H1 (cell line): Measurements from ENCODE around the gene COX14. TPM values are rescaled to one million over a fixed set of nuclear protein-coding genes. Genes with fewer than 3 reads are reported as not detected.

Source experiments
- BCL11A ChIP-seq, 2 experiments: IDR thresholded peaks; one replicate each; pipeline ENCODE4 v1.6.1; 2011; ENCODE audit warnings: low read depth in 2 of 2, low read length in 2 of 2, mild to moderate bottlenecking in 2 of 2
- CHD2 ChIP-seq: IDR thresholded peaks from 2 replicates; pipeline ENCODE4 v1.6.1; 2012; ENCODE audit warnings: low read length, improper control_type of control experiment
- CREB1 ChIP-seq: IDR thresholded peaks from 2 replicates; pipeline ENCODE4 v1.6.1; 2012; ENCODE audit warnings: inconsistent platforms
- CTCF ChIP-seq, 3 experiments: IDR thresholded peaks; 1 replicate in 2 of 3; 2 replicates in 1 of 3; pipeline versions ENCODE4 v1.5.1 to v1.6.1; 2011; ENCODE audit warnings: low read length in 3 of 3, mild to moderate bottlenecking in 3 of 3, inconsistent platforms in 2 of 3, low read depth in 1 of 3, moderate library complexity in 1 of 3; ENCODE audit not compliant: insufficient read depth in 1 of 3; ENCODE audit errors: control extremely low read depth in 1 of 3
- EGR1 ChIP-seq: IDR thresholded peaks from 2 replicates; pipeline ENCODE4 v1.6.1; 2011; ENCODE audit warnings: low read depth, low read length, borderline replicate concordance
- EP300 ChIP-seq, 2 experiments: IDR thresholded peaks; 1 replicate in 1 of 2; 2 replicates in 1 of 2; pipeline ENCODE4 v1.6.1; 2011 to 2012; ENCODE audit warnings: low read depth in 2 of 2, low read length in 2 of 2, mild to moderate bottlenecking in 2 of 2, borderline replicate concordance in 1 of 2, inconsistent platforms in 1 of 2, moderate library complexity in 1 of 2
- GABPA ChIP-seq: IDR thresholded peaks from 2 replicates; pipeline ENCODE4 v1.6.1; 2011; ENCODE audit warnings: mild to moderate bottlenecking, low read length, moderate library complexity, borderline replicate concordance; ENCODE audit not compliant: insufficient read depth
- KDM4A ChIP-seq: IDR thresholded peaks from one replicate; pipeline ENCODE4 v1.7.1; 2012; ENCODE audit warnings: low read depth, mild to moderate bottlenecking, moderate library complexity, low read length, inconsistent platforms; ENCODE audit not compliant: severe bottlenecking
- KDM5A ChIP-seq: fragments of 200-600 bp; IDR thresholded peaks from 2 replicates; pipeline ENCODE4 v1.7.1; 2012; ENCODE audit warnings: mild to moderate bottlenecking, low read length, inconsistent platforms, mixed read lengths
- NRF1 ChIP-seq: IDR thresholded peaks from 2 replicates; pipeline ENCODE4 v1.6.1; 2011; ENCODE audit warnings: mild to moderate bottlenecking, low read depth, low read length, improper control_type of control experiment
- POLR2A ChIP-seq, 2 experiments: IDR thresholded peaks; 1 replicate in 1 of 2; 2 replicates in 1 of 2; pipeline ENCODE4 v1.6.1; 2011; ENCODE audit warnings: low read depth in 2 of 2, low read length in 2 of 2, mild to moderate bottlenecking in 2 of 2; ENCODE audit errors: control extremely low read depth in 1 of 2
- POLR2AphosphoS5 ChIP-seq: IDR thresholded peaks from 2 replicates; pipeline ENCODE4 v1.6.1; 2011; ENCODE audit warnings: low read depth, low read length
- RAD21 ChIP-seq, 2 experiments: IDR thresholded peaks in 1 of 2; conservative IDR thresholded peaks in 1 of 2; 2 replicates each; pipeline ENCODE4 v1.6.1; 2011; ENCODE audit warnings: low read depth in 2 of 2, low read length in 2 of 2, improper control_type of control experiment in 1 of 2, inconsistent platforms in 1 of 2, mild to moderate bottlenecking in 1 of 2, moderate library complexity in 1 of 2
- SP1 ChIP-seq: IDR thresholded peaks from 2 replicates; pipeline ENCODE4 v1.6.1; 2011; ENCODE audit warnings: low read depth, low read length
- TBP ChIP-seq: IDR thresholded peaks from 2 replicates; pipeline ENCODE4 v1.6.1; 2011; ENCODE audit warnings: low read depth, low read length, improper control_type of control experiment
- YY1 ChIP-seq: IDR thresholded peaks from 2 replicates; pipeline ENCODE4 v1.6.1; 2011; ENCODE audit warnings: low read depth, mild to moderate bottlenecking, low read length
- polyA plus RNA-seq, 7 experiments: library from polyadenylated mRNA; depleted of rRNA in 3 of 7; stranded (reverse) in 5 of 7; unstranded in 2 of 7; fragments of >200 nt in 5 of 7; fragments of 200-250 nt in 2 of 7; gene quantifications; 1 replicate in 5 of 7; 2 replicates in 1 of 7; 4 replicates in 1 of 7; pipeline versions ENCODE4 v1.2.1 to v1.2.3, GENCODE V29; 2011 to 2013; ENCODE audit warnings: missing spikeins in 2 of 7, mixed read lengths in 2 of 7
- total RNA-seq: library from RNA; stranded (reverse); fragmentation: NEBNext Ultra II Directional; extraction: Animal tissue kit (Norgen Biotek cat#: 25700); gene quantifications from 2 replicates; pipeline ENCODE4 v1.2.1, GENCODE V29; 2021
- TF ChIP-seq, protein P1 (sequence below): IDR thresholded peaks from 2 replicates; pipeline ENCODE4 v1.6.1; 2011; ENCODE audit warnings: low read length, improper control_type of control experiment

COX14 gene
- total and polyA plus RNA-seq, 2 of the 8 experiments (the other 6 are each of a cell fraction or from before 2014, with no cell fraction given) = 40.1 to 102 TPM

DNA sequence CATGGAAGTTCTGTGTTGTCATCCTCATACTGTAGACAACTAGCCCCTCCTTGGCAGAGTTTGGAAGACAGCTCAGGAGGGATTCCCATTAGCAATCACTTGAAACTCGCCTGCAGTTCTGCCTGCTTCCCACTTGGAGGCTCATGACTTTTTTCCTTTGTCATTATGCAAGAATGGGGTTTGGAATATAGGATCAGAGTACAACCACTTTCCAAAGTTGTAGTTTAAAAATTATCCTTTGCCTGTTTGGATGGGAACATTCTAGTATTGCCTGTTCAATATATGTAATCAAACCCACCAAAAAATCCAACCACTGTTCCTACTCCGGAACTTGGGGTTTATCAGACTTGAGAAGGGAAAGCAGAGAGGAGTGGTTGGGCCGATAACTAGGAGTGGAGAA lies 10.4 kb upstream of the COX14 start (continued):
- TF ChIP-seq YY1 = no peak
- TF ChIP-seq GABPA = no peak
- TF ChIP-seq CREB1 = no peak
- no peak for TF ChIP-seq CHD2
- TF ChIP-seq RAD21 (IDR thresholded peaks at IDR 0.05 in 1 of 2, conservative IDR thresholded peaks at IDR 0.05 in 1 of 2; ENCODE audit: low read depth in 2 of 2, low read length in 2 of 2) = peak; percentile 27 to 41
- TF ChIP-seq NRF1 = no peak
- TF ChIP-seq KDM4A = no peak
- TF ChIP-seq SP1 = no peak
- TF ChIP-seq KDM5A = no peak
- no peak for TF ChIP-seq POLR2AphosphoS5
- TF ChIP-seq, protein P1, sequence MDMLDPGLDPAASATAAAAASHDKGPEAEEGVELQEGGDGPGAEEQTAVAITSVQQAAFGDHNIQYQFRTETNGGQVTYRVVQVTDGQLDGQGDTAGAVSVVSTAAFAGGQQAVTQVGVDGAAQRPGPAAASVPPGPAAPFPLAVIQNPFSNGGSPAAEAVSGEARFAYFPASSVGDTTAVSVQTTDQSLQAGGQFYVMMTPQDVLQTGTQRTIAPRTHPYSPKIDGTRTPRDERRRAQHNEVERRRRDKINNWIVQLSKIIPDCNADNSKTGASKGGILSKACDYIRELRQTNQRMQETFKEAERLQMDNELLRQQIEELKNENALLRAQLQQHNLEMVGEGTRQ = no peak
- no peak for TF ChIP-seq BCL11A (IDR thresholded peaks at IDR 0.05; ENCODE audit: low read depth in 2 of 2, low read length in 2 of 2)
- TF ChIP-seq POLR2A (IDR thresholded peaks at IDR 0.05; ENCODE audit: control extremely low read depth in 1 of 2, low read depth in 2 of 2, low read length in 2 of 2) = 0 out of 3 replicates have a peak, but pooled peaks of 1 of the 2 experiments have one; percentile 1
- no peak for TF ChIP-seq EP300 (IDR thresholded peaks at IDR 0.05; ENCODE audit: borderline replicate concordance in 1 of 2, low read depth in 2 of 2, low read length in 2 of 2)
- no peak for TF ChIP-seq EGR1
- TF ChIP-seq CTCF (IDR thresholded peaks at IDR 0.05; ENCODE audit: control extremely low read depth in 1 of 3, insufficient read depth in 1 of 3, low read depth in 1 of 3, low read length in 3 of 3) = peak; percentile 12 to 66 (median 51)
- no peak for TF ChIP-seq TBP
